SU-DHL-6 (cell line): ENCODE measurements around the gene MRPL44.

ENCODE experiments used
- CTCF ChIP-seq: fragments of 200-600 bp; sonication (generic); IDR thresholded peaks from one replicate; pipeline ENCODE4 v1.5.1; 2017; ENCODE audit warnings: antibody characterized with exemption, mild to moderate bottlenecking, low read length, moderate library complexity; ENCODE audit not compliant: insufficient read depth, poor library complexity, severe bottlenecking
- EZH2phosphoT487 ChIP-seq: fragments of 200-600 bp; sonication (generic), shearing (Covaris generic); conservative IDR thresholded peaks from 2 replicates; pipeline ENCODE4 v1.6.1; 2018; ENCODE audit warnings: mild to moderate bottlenecking, antibody characterized with exemption, low read length, moderate library complexity, mixed read lengths

GRCh38 chr2:223991611-223992010 lies 34.3 kb downstream of the MRPL44 start:
- no peak for TF ChIP-seq CTCF
- no peak for TF ChIP-seq EZH2phosphoT487
